ENCODE measurements around the gene USP13. TPM values are rescaled to one million over a fixed set of nuclear protein-coding genes. Genes with fewer than 3 reads are reported as not detected.

Gene USP13
- total and polyA plus RNA-seq, 2 of the 4 experiments (the other 2 are of a cell fraction): 9.2 to 18.1 TPM

- Histone ChIP-seq H3K4me3 (ENCODE audit: insufficient read depth, low read depth, low read length) (no peak overlapping the region), H3K4ac (ENCODE audit: low read depth, low read length) (no peak overlapping the region), H3K79me1 (ENCODE audit: low read depth in 1 of 2, low read length in 2 of 2) (no peaks in the 10 kb centered on the region), H4K91ac (ENCODE audit: insufficient read depth, low read depth, low read length) (no peak overlapping the region), H2AFZ (replicated peaks; ENCODE audit: low read length, poor library complexity) (no peak overlapping the region), H3K9ac (ENCODE audit: low read depth, low read length) (no peak overlapping the region), H3K27me3 (ENCODE audit: control insufficient read depth, insufficient read depth, low read length) (no peaks in the 10 kb centered on the region), H2AK5ac (ENCODE audit: low read depth, low read length) (no peak overlapping the region), H3K9me3 (ENCODE audit: control insufficient read depth, insufficient read depth, low read length) (no peaks in the 10 kb centered on the region), H3K4me2 (ENCODE audit: low read depth, low read length) (no peak overlapping the region), H2BK15ac (ENCODE audit: low read depth, low read length) (no peak overlapping the region), H3K4me1 (ENCODE audit: control insufficient read depth, insufficient read depth, low read length) (no peaks in the 10 kb centered on the region), H4K20me1 (ENCODE audit: insufficient read depth, low read length) (no peaks in the 10 kb centered on the region), H3K23ac (ENCODE audit: low read depth, low read length) (no peak overlapping the region), H3K9me1 (ENCODE audit: insufficient read depth, low read length) (no peaks in the 10 kb centered on the region), H3K56ac (ENCODE audit: extremely low read depth, insufficient read depth, low read length) (no peak overlapping the region), H2BK120ac (ENCODE audit: low read depth, low read length) (no peak overlapping the region), H3K18ac (ENCODE audit: low read depth, low read length) (no peak overlapping the region), H4K5ac (ENCODE audit: low read depth, low read length) (no peak overlapping the region), H3K36me3 (ENCODE audit: control insufficient read depth, insufficient read depth, low read length) (no peaks in the 10 kb centered on the region), H2BK5ac (ENCODE audit: low read depth, low read length, poor library complexity, severe bottlenecking) (no peak overlapping the region), H3K27ac (ENCODE audit: insufficient read depth, low read length) (no peak overlapping the region), H4K8ac (ENCODE audit: low read depth in 2 of 2, low read length in 2 of 2) (no peak overlapping the region), H2AK9ac (replicated peaks; ENCODE audit: low read depth, low read length, poor library complexity) (no peak overlapping the region), H2BK20ac (ENCODE audit: low read depth, low read length) (no peak overlapping the region), H3K14ac (replicated peaks; ENCODE audit: low read depth, low read length) (no peak overlapping the region)
- ATAC-seq (ENCODE audit: low read depth) (no peak), DNase-seq (no peak)
- no peak for TF ChIP-seq CEBPB (IDR thresholded peaks at IDR 0.05; ENCODE audit: low read depth, low read length)
- no peak for TF ChIP-seq FOS (IDR thresholded peaks at IDR 0.05; ENCODE audit: low read depth, low read length)
- no peak for TF ChIP-seq MXI1 (IDR thresholded peaks at IDR 0.05; ENCODE audit: borderline replicate concordance, low read depth, low read length)
- TF ChIP-seq USF2 (IDR thresholded peaks at IDR 0.05; ENCODE audit: low read depth, low read length): no peak
- TF ChIP-seq ELK1 (IDR thresholded peaks at IDR 0.05; ENCODE audit: borderline replicate concordance, low read depth, low read length): no peak
- no peak for TF ChIP-seq MAFK (IDR thresholded peaks at IDR 0.05; ENCODE audit: low read depth, low read length)
- no peak for TF ChIP-seq BHLHE40 (IDR thresholded peaks at IDR 0.05; ENCODE audit: low read depth, low read length)
- no peak for TF ChIP-seq POLR2A (IDR thresholded peaks at IDR 0.05; ENCODE audit: low read depth, low read length)
- no peak for TF ChIP-seq SMC3 (IDR thresholded peaks at IDR 0.05; ENCODE audit: low read depth, low read length)
- no peak for TF ChIP-seq CTCF (conservative IDR thresholded peaks at IDR 0.05; ENCODE audit: low read depth, low read length)
- TF ChIP-seq CHD1 (IDR thresholded peaks at IDR 0.05; ENCODE audit: low read depth, low read length): no peak
- no peak for TF ChIP-seq MAZ (IDR thresholded peaks at IDR 0.05; ENCODE audit: borderline replicate concordance, low read depth, low read length)
- TF ChIP-seq RFX5 (IDR thresholded peaks at IDR 0.05; ENCODE audit: low read depth, low read length): no peak
- no peak for TF ChIP-seq RAD21 (IDR thresholded peaks at IDR 0.05; ENCODE audit: low read length)
- TF ChIP-seq NFE2L2 (IDR thresholded peaks at IDR 0.05; ENCODE audit: low read depth, low read length): no peak
- TF ChIP-seq RCOR1 (IDR thresholded peaks at IDR 0.05; ENCODE audit: insufficient replicate concordance, low read length): no peak
- WGBS, 2 experiments (ENCODE audit: extremely low coverage in 2 of 2, insufficient read length in 1 of 2): 67% methylated on average over 1 of the region's 1 CpG; no CpG with 5 or more reads in 1 of the 2 experiments
- intact Hi-C loops (cut with micrococcal nuclease) (no loop called here), dilution Hi-C loops (cut with HindIII; ENCODE audit: low sequenced_read_pairs, unreplicated experiment) (no loop called here), in situ Hi-C loops (cut with MboI; ENCODE audit: low sequenced_read_pairs) (no loop called here)
- ChIA-PET POLR2A (ENCODE audit: unreplicated experiment) (no interaction called here), CTCF (no interaction called here)
- BruUV-seq (replicated peaks): no TSS peak
These were observed 12.4 kb upstream of the USP13 start for GRCh38 chr3:179640469-179640868.
